K562 treated with DMSO at 1 percent for 48 hours (cell line): ENCODE measurements around the gene PCDHGB3. TPM values are rescaled to one million over a fixed set of nuclear protein-coding genes. Genes with fewer than 3 reads are reported as not detected.

Experiments
- total RNA-seq: library from RNA; unstranded; fragments of 300-600 nt; gene quantifications from 2 replicates; pipeline ENCODE4 v1.2.3, GENCODE V29; 2022; ENCODE audit warnings: low replicate concordance; ENCODE audit errors: extremely low read depth

Gene PCDHGB3
- total RNA-seq, 1 experiment from 2014 or later = not detected

GRCh38 chr5:141407790-141408505 lies 37.9 kb downstream of the PCDHGB3 start, which contains the start of gene PCDHGB6:
TSS of gene PCDHGB6 (plus strand) at chr5:141408021. CDS start at chr5:141408203, 182 bp downstream.

GRCh38 chr5:141412854-141413539 lies 43.0 kb downstream of the PCDHGB3 start, which contains the start of gene PCDHGA10:
TSS of gene PCDHGA10 (plus strand) at chr5:141412987. CDS start at chr5:141413176, 189 bp downstream.

DNA sequence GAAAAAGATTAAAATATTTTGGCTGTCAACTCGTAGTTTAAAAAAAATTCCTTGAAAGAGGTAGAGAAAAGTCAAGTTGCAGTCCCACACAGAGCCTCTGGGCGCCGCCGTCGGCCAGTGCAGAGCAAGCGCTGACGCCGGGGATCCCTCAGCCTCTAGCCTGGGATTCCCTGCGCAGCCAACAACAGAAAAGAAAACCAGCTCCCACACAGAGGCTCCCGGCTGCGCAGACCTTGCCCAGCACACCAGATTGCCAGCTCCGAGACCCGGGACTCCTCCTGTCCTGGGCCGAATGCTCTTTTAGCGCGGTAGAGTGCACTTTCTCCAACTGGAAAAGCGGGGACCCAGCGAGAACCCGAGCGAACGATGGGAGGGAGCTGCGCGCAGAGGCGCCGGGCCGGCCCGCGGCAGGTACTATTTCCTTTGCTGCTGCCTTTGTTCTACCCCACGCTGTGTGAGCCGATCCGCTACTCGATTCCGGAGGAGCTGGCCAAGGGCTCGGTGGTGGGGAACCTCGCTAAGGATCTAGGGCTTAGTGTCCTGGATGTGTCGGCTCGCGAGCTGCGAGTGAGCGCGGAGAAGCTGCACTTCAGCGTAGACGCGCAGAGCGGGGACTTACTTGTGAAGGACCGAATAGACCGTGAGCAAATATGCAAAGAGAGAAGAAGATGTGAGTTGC lies 47.6 kb downstream of the PCDHGB3 start, which contains the start of gene PCDHGB7:
Gene PCDHGB7 (plus strand): TSS at position 184 of the 679 bp plus-strand sequence. CDS start 183 bp downstream, at position 367.

GRCh38 chr5:141420855-141421488 lies 50.9 kb downstream of the PCDHGB3 start, which contains the start of gene PCDHGA11:
TSS of gene PCDHGA11 (plus strand) at chr5:141421051. CDS start at chr5:141421228, 177 bp downstream.

Other genes starting within 250 kb of the PCDHGB3 start
- not detected in 2 replicates for gene PCDHB4, start 248.4 kb upstream of the PCDHGB3 start, total RNA-seq
- gene PCDHB5, start 235.0 kb upstream of the PCDHGB3 start, total RNA-seq = not detected in 2 replicates
- not detected in 2 replicates for gene PCDHB6, start 220.2 kb upstream of the PCDHGB3 start, total RNA-seq
- not detected in 2 replicates for gene PCDHB7, start 197.6 kb upstream of the PCDHGB3 start, total RNA-seq
- not detected in 2 replicates for gene PCDHB8, start 192.5 kb upstream of the PCDHGB3 start, total RNA-seq
- gene PCDHB16, start 187.9 kb upstream of the PCDHGB3 start, total RNA-seq = not detected in 2 replicates
- gene PCDHB9, start 183.1 kb upstream of the PCDHGB3 start, total RNA-seq = not detected in 2 replicates
- gene PCDHB10, start 177.9 kb upstream of the PCDHGB3 start, total RNA-seq = not detected in 2 replicates
- not detected in 2 replicates for gene PCDHB11, start 170.6 kb upstream of the PCDHGB3 start, total RNA-seq
- not detected in 2 replicates for gene PCDHB12, start 161.5 kb upstream of the PCDHGB3 start, total RNA-seq
- not detected in 2 replicates for gene PCDHB13, start 156.3 kb upstream of the PCDHGB3 start, total RNA-seq
- gene PCDHB14, start 146.9 kb upstream of the PCDHGB3 start, total RNA-seq = not detected in 2 replicates
- not detected in 2 replicates for gene PCDHB15, start 124.8 kb upstream of the PCDHGB3 start, total RNA-seq
- not detected in 2 replicates for gene SLC25A2, start 66.2 kb upstream of the PCDHGB3 start, total RNA-seq
- not detected in 2 replicates for gene TAF7, start 49.5 kb upstream of the PCDHGB3 start, total RNA-seq
- not detected in 2 replicates for gene PCDHGA1, start 39.7 kb upstream of the PCDHGB3 start, total RNA-seq
- gene PCDHGA2, start 31.5 kb upstream of the PCDHGB3 start, total RNA-seq = not detected in 2 replicates
- not detected in 2 replicates for gene PCDHGA3, start 26.4 kb upstream of the PCDHGB3 start, total RNA-seq
- not detected in 2 replicates for gene PCDHGB1, start 20.1 kb upstream of the PCDHGB3 start, total RNA-seq
- not detected in 2 replicates for gene PCDHGA4, start 15.2 kb upstream of the PCDHGB3 start, total RNA-seq
- not detected in 2 replicates for gene PCDHGB2, start 10.2 kb upstream of the PCDHGB3 start, total RNA-seq
- not detected in 2 replicates for gene PCDHGA5, start 6.1 kb upstream of the PCDHGB3 start, total RNA-seq
- gene PCDHGA6, start 3.6 kb downstream of the PCDHGB3 start, total RNA-seq = not detected in 2 replicates
- not detected in 2 replicates for gene PCDHGA7, start 12.5 kb downstream of the PCDHGB3 start, total RNA-seq
- gene PCDHGB4, start 17.5 kb downstream of the PCDHGB3 start, total RNA-seq = not detected in 2 replicates
- gene PCDHGA8, start 22.4 kb downstream of the PCDHGB3 start, total RNA-seq = not detected in 2 replicates
- not detected in 2 replicates for gene PCDHGB5, start 27.7 kb downstream of the PCDHGB3 start, total RNA-seq
- not detected in 2 replicates for gene PCDHGA9, start 32.5 kb downstream of the PCDHGB3 start, total RNA-seq
- gene PCDHGB6, start 37.8 kb downstream of the PCDHGB3 start, total RNA-seq = not detected in 2 replicates
- gene PCDHGA10, start 42.7 kb downstream of the PCDHGB3 start, total RNA-seq = not detected in 2 replicates
- not detected in 2 replicates for gene PCDHGB7, start 47.4 kb downstream of the PCDHGB3 start, total RNA-seq
- gene PCDHGA11, start 50.8 kb downstream of the PCDHGB3 start, total RNA-seq = not detected in 2 replicates
- not detected in 2 replicates for gene PCDHGA12, start 60.3 kb downstream of the PCDHGB3 start, total RNA-seq
- not detected in 2 replicates for gene PCDHGC3, start 105.7 kb downstream of the PCDHGB3 start, total RNA-seq
- gene PCDHGC4, start 114.8 kb downstream of the PCDHGB3 start, total RNA-seq = not detected in 2 replicates
- gene PCDHGC5, start 118.8 kb downstream of the PCDHGB3 start, total RNA-seq = not detected in 2 replicates
- gene DIAPH1, start 248.8 kb downstream of the PCDHGB3 start, total RNA-seq = 287 TPM in 1 of 2 replicates, not detected in the other